Right kidney (tissue), 9 donors: ENCODE measurements around the gene LANCL2.
"Not testable (repeated sequence)": the region's sequence is repeated elsewhere in the genome, so short reads cannot be mapped to it uniquely, and the experiment has no call there.

Source experiments
- DNase-seq: peaks from one replicate; pipeline ENCODE4 v3.0.0-alpha.2; 2016
- long read RNA-seq, 8 donors: transcript quantifications; one replicate each; lab custom pipeline, GENCODE V29; 2026

LANCL2 gene, protein sequence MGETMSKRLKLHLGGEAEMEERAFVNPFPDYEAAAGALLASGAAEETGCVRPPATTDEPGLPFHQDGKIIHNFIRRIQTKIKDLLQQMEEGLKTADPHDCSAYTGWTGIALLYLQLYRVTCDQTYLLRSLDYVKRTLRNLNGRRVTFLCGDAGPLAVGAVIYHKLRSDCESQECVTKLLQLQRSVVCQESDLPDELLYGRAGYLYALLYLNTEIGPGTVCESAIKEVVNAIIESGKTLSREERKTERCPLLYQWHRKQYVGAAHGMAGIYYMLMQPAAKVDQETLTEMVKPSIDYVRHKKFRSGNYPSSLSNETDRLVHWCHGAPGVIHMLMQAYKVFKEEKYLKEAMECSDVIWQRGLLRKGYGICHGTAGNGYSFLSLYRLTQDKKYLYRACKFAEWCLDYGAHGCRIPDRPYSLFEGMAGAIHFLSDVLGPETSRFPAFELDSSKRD
- long read RNA-seq, donor 1, full-length matches to known transcripts = 6 of 43 reads
- long read RNA-seq, donor 1, partial matches to known transcripts = 37 of 43 reads
- long read RNA-seq, donor 1, other reads (novel, unspliced or antisense) = 0 of 43 reads
- long read RNA-seq, donor 2, full-length matches to known transcripts = 4 of 4 reads
- long read RNA-seq, donor 2, partial matches to known transcripts = 0 of 4 reads
- long read RNA-seq, donor 2, other reads (novel, unspliced or antisense) = 0 of 4 reads
- long read RNA-seq, donor 3, full-length matches to known transcripts = 4 of 4 reads
- long read RNA-seq, donor 3, partial matches to known transcripts = 0 of 4 reads
- long read RNA-seq, donor 3, other reads (novel, unspliced or antisense) = 0 of 4 reads
- long read RNA-seq, donor 4, full-length matches to known transcripts = 7 of 7 reads
- long read RNA-seq, donor 4, partial matches to known transcripts = 0 of 7 reads
- long read RNA-seq, donor 4, other reads (novel, unspliced or antisense) = 0 of 7 reads
- long read RNA-seq, donor 5, full-length matches to known transcripts = 6 of 6 reads
- long read RNA-seq, donor 5, partial matches to known transcripts = 0 of 6 reads
- long read RNA-seq, donor 5, other reads (novel, unspliced or antisense) = 0 of 6 reads
- long read RNA-seq, donor 6, partial matches to known transcripts = 20 of 21 reads
- long read RNA-seq, donor 6, other reads (novel, unspliced or antisense) = 0 of 21 reads
- long read RNA-seq, donor 7, full-length matches to known transcripts = 11 of 16 reads
- long read RNA-seq, donor 7, partial matches to known transcripts = 0 of 16 reads
- long read RNA-seq, donor 7, other reads (novel, unspliced or antisense) = 5 of 16 reads
- long read RNA-seq, donor 8, full-length matches to known transcripts = 8 of 8 reads
- long read RNA-seq, donor 8, partial matches to known transcripts = 0 of 8 reads
- long read RNA-seq, donor 8, other reads (novel, unspliced or antisense) = 0 of 8 reads

DNA sequence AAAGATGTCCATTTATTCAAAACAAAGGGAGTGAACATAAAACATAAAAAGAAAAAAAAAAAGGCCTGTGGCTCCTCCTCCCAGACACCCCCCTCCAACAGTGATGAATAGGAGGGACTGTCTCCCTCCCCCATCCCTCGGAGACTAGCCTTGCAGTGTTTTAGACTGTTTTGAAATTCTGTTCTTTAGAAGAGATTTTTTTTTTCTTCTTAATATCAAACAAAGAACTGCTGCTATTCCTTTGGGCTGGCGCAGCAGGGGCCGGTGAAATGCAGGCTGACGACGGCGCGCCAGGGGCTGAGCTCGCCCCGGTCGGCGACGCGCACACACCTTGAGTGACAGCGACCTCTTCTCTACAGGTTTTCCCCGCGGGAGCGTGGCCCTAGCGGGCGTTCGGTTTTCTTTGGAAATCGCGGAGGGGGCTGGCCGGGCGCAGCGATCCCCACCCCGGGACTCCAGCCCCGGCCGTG, at the start of gene LANCL2:
Gene LANCL2 (plus strand): TSS at position 133 of the 470 bp plus-strand sequence. CDS start 689 bp downstream, outside the sequence.
- no peak for DNase-seq

DNA sequence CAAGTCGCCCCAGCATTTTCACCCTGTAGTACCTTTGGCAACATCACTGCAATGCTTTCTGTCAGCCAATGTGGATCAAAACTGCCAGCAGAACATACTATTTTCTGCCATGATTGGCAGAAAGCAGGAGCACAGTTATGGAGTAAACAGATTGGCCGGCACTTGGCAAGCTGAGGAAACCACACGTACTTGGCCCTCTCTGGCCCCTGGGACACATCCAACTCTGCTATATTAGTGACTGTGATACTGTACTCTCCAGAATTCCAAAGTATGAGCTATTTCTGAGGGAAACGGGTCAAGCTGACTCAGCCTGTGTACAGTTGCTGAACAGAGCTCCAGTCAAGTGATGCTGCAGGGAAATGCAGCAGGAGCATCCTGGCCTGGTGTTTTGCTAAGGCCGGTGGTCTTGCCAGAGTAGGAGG, 39.8 kb upstream of the LANCL2 start:
- no peak for DNase-seq

DNA sequence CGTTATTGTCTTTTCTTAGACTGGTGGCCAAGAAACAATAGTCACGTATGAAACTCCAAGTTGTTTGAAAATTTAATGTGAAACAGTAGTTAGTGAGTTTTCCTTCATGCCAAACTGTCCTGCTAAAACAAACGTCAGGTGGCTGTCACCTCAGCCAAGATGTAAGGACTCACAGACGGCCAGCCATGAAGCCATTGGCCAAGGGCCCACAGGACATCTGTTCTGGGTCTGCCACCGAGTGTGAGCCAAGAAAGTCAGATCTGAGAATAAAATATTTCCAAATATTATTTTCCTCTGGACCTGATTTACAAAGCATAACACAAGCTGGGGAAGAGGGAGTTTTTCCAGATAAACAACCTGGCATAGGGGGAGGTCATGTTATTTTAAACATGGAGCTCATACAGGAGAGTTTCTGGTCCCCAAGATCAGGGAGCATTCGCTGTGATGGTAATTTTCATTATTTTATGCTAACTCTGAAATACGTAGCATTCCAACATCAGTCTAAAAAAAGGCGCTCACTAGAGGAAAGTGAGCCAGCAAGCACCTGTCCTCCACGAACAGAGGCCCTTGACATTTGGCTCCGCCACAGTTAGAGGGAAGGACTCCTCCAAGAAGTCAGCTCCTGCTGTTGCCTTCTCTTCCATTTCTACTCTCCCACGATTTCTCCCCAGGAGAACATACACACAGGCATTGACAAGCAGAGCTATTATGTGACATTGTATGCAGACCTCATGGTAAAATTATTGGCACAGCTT, 38.9 kb upstream of the LANCL2 start:
- no peak for DNase-seq

DNA sequence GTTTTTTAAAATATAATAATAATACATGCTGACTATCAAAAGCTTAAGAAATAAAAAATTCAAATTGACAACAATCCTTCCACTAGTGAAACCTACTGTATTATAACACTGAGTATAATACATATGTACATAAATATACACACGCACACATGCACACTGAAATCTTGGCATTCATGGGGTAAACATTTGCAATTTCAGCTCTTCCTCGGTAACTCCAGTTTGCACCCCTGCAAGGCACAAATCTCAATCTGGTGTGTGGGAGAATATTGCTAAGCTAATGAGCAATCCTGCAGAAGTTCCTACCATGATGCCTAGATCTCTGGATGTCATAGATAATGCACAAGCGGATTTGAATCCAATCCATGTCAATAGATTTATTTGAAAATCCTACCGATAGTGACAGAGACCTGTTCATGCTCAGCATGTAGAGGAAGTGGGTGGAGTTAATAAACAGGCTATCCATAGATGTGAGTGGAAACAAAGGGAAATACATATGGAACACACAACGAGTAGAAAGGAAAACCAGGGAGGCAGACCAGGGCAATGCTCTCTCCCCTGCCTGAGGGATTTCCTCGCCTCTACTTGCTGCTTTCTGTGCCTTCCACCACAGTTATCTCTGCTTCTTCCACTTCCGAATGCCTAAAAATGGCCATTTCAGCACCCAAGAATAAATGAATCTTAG, 38.1 kb upstream of the LANCL2 start:
- no peak for DNase-seq

DNA sequence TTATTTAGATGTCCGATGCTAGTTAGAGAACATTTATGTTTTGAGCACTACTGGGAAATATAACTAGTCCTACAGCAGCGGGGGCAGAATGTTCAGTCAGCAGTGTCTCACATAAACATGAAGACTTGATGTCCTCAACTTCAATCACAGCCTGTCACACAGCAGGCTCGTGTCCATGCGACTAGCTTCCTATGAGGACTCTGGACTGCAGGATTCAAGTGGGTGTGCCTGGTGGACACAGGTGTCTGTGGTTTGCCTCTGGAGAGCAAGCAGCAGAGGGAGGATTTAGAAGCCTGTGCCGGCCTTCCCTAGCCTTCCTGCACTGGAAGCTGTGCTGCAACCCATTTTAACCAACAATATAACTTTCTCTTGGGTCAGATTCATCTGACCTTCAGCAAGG, 30.0 kb upstream of the LANCL2 start:
- no peak for DNase-seq

DNA sequence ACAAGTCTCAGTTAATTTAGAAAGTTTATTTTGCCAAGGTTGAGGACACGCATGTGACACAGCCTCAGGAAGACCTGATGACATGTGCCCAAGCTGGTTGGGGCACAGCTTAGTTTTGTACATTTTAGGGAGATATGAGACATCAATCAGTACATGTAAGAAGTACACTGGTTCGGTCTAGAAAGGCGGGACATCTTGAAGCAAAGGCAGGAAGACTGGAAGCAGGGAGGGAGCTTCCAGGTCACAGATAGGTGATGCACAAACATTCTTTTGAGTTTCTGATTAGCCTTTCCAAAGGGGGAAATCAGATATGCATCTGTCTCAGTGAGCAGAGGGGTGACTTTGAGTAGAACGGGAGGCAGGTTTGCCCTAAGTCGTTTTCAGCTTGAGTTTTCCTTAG, 29.4 kb upstream of the LANCL2 start:
- no peak for DNase-seq

DNA sequence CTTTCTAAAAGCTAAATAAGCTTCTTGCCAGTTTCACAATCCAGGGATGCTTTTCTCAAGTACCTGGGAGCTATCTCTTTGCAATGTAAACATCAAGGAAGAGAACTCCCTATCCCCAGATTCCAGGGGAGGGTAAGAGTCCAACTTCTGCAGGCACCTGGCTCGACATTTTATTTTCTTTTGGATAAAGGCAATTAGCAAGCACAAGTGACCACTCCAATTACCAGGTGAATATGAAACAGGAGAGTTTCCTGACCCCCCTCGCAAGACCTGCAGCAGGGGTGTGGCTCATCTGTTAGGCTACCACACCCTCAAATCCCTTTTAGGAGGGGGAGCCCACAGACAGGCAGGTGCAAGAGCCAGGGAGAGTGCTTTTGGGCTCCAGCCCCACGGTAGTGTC, 28.6 kb upstream of the LANCL2 start:
- no peak for DNase-seq

DNA sequence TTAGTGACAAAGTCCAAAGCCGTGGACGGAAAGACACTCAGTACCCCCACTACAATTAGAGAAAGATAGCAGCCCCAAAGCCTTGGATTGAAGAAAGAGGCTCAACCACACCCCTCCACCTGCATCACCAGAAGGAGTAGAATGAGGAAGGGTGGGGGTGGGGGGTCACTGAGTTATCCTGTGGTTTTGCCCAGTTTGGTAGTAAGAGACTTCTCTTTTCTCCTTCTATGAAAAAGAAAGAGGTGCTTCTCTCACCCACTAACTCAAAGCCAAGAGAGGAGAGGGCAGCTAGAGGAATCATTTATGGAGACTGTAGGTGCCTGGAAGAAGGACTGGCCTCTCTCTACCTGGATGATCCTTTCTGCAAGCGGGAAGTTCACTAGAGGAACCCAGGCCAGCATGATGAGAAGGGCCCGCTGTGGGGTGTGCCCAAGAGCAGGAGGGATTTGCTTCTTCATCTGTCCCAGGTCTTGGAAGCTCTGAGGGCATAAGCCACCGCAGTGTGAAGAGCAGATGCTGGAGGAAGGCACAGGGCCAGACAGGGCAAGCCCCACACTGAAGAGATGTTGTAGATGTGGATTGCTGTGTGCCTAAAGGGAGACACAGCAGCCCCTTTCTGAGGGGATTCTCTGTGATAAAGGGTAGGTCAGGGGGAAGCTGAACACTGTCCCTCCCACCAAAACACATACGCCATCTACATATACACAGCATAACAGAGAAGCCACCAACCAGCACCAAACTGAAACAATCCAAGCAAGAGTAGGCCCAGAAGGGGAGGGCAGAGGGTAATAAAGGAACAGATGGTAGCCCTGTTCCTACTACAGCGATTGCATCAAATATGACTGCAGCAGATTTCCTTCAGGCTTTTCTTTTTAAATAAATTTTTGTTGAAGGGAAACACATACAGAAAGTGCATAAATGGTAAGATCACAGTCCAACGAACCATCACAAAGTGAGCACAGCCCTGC, 25.8 kb upstream of the LANCL2 start:
- DNase-seq = no peak

DNA sequence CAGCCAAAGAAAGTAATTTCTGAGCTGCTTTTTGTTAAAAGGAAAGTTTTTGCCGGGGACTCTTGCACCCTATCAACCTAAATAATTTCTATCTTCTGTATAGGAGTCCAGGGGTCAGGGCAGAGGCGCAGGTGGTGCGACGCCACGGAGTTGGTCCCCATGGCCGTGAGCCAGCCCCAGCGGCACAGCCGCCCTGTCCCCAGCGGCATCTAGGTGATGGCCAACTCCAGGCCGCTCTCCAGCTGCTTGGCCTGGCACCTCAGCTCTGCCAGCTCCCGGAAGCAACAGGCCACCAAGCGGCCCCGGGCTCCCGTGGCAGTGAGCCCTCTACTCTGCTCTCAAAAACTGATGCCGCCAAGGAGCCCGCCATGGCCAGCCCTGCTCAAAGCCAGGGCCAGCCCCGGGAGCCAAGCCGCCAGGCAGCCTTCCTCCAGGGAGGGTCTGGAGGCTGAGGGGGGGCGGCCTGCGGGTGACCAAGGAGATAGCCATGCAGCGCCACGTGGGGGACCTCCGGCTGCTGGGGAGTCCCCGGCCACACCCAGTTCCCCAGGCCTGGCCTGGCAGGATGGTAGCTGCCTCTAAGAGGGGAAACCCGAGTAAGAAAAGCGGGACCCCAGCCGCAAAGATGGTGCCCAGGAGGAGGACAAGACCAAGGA, 22.8 kb upstream of the LANCL2 start:
- DNase-seq = no peak

DNA sequence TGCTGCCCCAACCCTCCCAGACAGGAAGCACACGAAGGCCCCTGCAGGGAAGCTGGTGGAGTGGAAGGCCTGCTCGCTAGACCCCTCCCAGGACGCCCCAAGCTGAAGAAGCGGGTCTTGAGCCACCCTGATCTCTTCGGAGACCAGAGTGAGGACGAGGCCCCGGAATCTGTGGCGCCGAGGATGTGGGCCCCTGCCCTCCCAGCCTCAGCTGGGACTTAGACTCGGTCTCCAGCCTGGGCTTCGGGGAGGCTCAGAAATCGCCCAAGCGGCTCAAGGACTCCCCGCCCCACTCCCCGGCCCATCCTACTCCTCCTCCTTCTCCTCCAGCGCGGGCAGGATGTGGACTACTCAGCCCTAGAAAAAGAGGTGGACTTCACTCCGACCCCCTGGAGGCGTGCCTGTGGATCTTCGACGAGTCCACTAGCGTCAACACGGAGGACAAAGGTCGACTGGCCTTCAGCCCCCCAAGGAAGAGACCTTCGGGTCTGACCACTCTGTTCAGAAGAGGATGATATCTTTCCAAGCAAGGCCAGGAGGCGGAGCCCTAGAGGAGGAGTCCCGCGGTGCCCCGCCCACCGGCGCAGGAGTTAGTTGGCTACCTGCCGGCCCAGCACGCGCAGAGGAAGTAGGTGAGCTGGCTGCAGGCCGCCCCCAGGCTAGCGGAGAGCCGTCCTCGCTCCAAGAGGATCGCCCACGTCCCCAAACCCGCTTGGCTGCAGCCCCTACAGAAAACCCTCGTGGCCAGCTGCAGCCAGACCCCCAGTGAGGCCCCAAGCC, 21.9 kb upstream of the LANCL2 start:
- no peak for DNase-seq

DNA sequence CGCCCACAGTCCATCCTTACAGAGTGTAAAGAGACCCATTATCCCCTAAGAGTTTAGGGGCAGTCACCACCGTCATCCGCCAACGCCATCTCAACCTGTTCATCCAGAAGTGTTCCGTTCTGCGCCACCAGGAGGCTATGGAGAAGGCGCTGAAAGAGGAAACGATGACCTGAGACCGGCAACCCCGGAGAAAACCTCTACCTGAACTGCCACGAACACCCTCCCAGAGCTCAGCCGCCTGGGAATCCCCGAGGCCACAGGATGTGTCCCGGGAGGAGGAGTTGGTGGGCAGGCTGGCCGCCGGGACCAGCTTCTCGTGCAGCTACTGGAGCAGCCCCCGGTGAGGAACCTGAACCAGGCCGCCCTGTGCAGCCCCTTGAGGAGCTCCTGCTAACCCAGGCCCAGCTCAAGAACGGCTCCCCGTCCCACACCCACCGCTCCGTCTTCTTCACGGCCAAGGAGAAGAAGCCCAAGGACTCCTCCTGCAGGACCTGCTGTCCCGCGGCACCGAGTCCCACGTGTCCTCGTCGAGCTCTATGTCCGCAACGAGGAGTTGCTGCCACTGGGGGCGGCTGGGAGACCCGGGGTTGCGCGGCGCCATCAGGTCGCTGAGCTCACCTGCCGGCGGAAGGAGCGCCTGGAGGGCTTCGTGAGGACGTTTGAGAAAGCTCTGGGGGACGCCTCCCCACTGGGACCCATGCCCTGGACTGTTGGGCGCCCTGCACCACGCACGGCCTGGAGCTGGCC, 21.1 kb upstream of the LANCL2 start:
- DNase-seq = no peak

DNA sequence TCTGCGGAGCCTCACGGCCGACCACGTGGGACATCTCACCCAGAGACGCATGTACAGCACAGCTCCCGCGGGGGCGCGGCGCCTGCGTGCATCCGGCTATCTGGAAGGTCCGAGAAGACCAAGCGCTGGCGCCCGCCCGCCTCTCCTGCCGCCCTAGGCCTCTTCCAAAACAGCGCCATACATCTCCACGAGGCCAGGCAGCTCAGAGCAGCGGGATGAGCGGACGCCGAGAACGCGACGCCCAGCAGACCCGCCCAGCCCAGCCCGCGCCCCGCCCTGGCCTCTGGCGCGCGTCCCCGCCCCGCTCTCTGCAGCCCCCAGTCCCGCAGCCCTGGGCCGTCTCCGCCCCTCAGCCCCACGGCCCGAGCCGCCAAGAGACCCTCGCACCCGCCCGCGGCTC, 20.3 kb upstream of the LANCL2 start:
- DNase-seq = no peak

DNA sequence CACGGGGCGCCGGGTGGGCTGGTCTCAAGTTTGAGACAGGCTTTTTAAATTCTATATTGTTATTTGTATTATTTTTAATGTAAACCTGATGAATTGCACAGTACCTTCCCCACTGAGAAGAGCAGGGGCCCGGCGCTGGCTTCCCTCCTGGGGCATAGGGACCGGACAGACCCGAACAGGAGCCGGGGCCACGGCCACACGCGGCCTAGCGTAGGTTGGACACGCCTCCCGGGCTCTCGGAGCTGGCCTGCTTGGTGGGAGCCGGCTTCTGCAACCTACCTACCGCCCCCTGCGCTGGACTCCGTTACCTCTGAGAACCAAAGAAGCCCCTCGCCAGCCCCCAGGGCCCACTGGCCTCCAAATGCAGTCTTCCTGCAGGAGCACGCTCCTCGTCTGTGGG, 19.8 kb upstream of the LANCL2 start:
- no peak for DNase-seq

DNA sequence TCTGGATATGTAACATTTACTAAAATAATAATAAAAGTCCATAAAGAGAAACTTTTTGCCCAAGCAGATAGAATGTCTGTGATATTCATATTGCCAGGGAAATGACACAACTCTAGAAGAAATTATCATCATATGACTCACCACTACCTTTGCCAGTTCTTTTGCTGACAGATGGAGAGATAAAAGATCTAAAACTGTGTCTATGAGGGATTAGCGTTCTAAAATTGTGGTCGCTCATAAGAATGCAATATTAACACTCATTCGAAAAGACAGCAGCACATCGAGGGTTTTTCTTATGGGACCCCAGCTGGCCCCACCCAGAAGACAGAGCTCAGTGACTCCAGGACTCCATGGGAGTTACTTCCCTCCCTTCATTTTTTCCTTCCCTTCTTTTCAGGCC, 16.6 kb upstream of the LANCL2 start:
- DNase-seq = no peak

DNA sequence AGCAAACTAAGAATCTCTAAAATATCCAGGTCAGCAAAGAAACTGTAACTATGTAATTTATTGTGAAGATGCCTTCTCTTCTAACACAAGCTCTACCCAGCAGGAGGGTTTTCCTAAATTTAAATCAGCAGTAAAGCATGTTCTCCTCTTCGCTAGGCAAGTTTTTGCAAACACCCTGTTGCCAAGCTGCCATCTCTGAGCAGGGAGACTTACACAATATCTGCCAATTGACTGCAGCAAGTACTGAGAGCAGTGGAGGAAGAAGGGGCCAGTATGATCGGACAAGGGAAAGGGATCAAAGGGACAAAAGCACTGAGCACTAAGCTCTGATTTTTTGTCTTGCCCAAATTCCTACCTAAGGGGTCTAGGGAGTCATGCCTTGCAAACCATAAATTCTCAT, 16.0 kb upstream of the LANCL2 start:
- DNase-seq = no peak

DNA sequence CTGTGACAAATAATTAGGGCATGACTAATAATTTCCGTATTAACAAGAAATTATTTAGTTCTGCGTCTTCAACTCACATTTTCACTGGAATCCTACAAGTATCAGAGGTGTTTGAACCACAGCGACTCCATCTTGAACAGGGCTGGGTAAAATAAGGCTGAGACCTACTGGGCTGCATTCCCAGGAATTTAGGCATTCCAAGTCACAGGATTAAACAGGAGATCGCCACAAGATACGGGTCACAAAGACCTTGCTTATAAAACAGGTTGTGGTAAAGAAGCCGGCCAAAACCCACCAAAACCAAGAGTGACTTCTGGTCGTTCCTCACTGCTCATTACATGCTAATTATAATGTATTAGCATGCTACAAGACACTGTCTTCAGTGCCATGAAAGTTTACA, 14.9 kb upstream of the LANCL2 start:
- no peak for DNase-seq

DNA sequence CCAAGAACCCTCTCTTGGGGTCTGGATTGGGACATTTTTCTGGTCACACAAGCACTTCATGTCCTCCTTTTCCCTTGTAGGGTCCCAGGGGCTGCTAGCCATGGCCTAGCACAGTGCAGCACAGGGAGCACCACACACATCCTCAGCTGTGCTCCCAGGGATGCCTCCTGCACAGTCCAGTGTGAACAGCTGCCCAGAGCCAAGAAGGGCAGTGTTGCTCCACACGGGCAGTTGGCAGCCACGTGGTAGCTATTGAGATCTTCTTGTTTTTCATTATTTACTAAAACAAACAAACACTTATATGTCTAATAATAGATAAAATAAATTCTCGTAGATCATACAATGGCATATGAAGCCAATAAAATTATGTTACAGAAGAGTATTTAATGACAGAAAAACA, 13.9 kb upstream of the LANCL2 start:
- no peak for DNase-seq

DNA sequence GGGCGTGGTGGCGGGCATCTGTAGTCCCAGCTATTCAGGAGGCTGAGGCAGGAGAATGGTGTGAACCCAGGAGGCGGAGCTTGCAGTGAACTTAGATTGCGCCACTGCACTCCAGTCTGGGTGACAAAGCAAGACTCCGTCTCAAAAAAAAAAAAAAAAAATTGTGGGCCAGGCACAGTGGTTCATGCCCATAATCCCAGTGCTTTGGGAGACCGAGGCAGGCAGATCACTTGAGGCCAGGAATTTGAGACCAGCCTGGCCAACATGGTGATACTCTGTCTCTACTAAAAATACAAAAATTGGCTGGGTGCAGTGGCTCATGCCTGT, 12.2 kb upstream of the LANCL2 start:
- not testable (repeated sequence) for DNase-seq
